Measurements from ENCODE around the gene ZNF142.

The ZNF142 gene

GRCh38 chr2:218659258-218659987 lies at the start of gene ZNF142, which contains the start of gene BCS1L:
TSS of gene ZNF142 (minus strand) at chr2:218659623. CDS start at chr2:218656429, 3,194 bp downstream.
TSS of gene BCS1L (plus strand) at chr2:218659683. CDS start at chr2:218660988, 1,305 bp downstream.
- peak; percentile 82 for DNase-seq (ENCODE audit: low read depth)

- DNase-seq (ENCODE audit: low read depth): no peak
Observed at GRCh38 chr2:218708086-218708485, 48.7 kb upstream of the ZNF142 start.

GRCh38 chr2:218703341-218703740 lies 43.9 kb upstream of the ZNF142 start:
- no peak for DNase-seq (ENCODE audit: low read depth)

DNA sequence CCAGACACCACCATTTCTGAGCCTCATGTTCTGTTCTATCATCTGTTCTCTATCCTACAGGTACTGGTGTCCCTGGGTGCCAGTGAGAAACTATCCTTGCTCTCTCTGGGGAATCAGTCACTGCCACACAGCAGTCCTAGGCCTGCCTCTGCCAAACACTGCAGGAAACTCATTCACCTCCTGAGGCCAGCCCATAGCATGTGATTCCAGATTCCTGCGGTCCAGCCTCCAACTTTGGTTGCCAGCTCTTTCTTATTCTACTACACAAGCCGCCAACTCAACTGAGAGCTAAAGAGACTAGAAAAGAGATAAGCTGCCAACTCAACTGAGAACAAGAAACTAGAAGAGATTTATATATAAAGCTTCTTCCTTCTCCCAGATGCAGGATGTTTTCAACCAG lies 42.4 kb upstream of the ZNF142 start:
- peak; percentile 27 for DNase-seq (ENCODE audit: low read depth)

GRCh38 chr2:218698885-218699284 lies 39.5 kb upstream of the ZNF142 start:
- no peak for DNase-seq (ENCODE audit: low read depth)

GRCh38 chr2:218694405-218695145 lies 35.2 kb upstream of the ZNF142 start:
- DNase-seq (ENCODE audit: low read depth): peak; percentile 52

DNA sequence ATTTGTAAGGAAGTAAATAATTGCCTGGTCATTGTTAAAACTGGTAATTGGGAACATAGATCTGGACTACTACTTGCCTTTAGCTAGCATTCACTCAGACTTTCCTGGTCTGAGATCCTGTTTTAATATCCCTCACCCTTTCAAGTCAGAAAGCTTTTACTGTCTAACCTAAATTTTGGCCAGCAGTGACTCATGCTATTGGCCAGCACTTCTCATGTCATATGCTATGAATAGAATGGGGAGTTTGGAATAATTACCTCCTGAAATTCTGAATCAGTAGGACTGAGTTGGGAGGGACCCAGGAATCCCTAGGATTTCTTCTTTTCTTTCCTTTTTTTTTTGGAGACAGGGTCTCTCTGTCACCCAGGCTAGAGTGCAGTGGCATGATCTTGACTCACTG lies 31.8 kb upstream of the ZNF142 start:
- DNase-seq (ENCODE audit: low read depth): no peak

DNA sequence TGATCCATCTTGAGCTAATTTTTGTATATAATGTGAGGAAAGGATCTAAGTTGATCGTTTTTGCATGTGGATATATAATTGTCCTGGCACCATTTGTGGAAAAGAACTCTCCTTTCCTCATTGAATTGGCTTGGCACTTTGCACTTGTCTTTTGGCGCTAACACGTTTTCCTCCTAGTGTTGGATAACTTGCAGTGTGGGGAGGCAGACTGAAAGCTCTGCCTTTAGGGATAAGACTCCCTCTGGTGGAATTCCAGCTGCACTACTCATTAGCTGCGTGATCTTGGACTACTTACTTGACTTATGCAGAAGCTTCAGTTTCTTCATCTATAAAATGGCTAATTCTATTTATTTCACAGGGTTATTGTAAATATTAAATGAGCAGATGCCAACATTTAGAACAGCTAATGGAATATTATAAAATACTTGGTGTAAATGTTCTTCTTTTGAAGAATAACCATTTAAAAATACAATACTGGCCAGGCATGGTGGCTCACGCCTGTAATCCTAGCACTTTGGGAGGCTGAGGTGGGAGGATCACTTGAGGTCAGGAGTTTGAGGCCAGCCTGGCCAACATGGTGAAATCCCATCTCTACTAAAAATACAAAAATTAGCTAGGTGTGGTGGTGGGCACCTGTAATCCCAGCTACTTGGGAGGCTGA lies 28.1 kb upstream of the ZNF142 start:
- peak; percentile 81 for DNase-seq (ENCODE audit: low read depth)

GRCh38 chr2:218680061-218680460 lies 20.6 kb upstream of the ZNF142 start:
- no peak for DNase-seq (ENCODE audit: low read depth)

- DNase-seq (ENCODE audit: low read depth): no peak
Observed at GRCh38 chr2:218679119-218679518, 19.7 kb upstream of the ZNF142 start.

GRCh38 chr2:218671654-218672566 lies 12.5 kb upstream of the ZNF142 start, which contains the start of the genes RNF25 and STK36:
TSS of gene RNF25 (minus strand) at chr2:218672002. CDS start at chr2:218671970, 32 bp downstream.
TSS of gene STK36 (plus strand) at chr2:218672086. CDS start at chr2:218672830, 744 bp downstream.
- DNase-seq (ENCODE audit: low read depth): peak; percentile 87

DNA sequence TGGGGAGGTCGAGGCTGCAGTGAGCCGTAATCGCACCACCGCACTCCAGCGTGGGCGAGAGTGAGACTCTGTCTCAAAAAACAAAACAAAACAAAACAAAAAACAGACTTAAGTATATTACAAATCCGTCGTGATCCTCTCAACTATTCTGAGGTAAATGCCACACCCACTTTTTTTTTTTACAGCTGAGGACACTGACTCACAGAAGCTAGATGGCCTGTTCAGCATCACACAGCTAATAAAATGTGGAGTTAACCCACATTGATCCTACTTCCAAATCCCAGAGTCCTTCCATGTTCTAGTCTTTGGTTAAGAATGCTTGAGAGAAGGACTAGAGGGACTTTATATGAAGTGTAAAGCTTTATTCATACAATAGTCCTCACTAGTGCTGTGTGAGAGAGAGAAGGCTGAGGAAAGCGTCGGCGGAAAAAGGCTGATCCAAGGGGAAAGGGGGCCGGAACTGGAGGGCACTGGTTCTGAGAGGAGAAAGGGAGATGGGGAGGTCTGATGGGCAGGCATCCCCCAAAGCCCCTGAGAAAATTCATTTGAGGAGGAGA lies 11.8 kb upstream of the ZNF142 start:
- DNase-seq (ENCODE audit: low read depth): peak; percentile 31

GRCh38 chr2:218664653-218665052 lies 5.2 kb upstream of the ZNF142 start:
- no peak for DNase-seq (ENCODE audit: low read depth)

DNA sequence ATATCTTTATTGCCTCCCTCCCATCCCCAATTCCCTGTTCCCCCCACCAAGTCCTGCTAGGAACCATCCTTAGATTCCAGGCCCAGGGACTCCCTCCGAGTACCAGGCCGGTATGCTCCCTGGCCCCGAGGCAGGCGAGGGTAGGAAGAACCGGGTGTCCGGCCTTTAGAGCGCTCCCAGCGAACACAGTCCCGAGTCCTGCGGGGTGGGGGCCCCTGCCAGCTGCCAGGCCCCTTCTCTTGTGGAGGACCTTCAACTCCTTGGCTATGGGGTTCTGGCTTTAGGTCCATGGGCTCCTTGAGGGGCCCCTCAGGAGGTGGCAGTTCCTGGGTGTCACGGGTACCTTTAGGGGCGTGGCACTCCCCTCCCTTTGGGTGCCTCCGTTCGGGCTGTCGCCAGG lies 4.5 kb upstream of the ZNF142 start:
- DNase-seq (ENCODE audit: low read depth): no peak

DNA sequence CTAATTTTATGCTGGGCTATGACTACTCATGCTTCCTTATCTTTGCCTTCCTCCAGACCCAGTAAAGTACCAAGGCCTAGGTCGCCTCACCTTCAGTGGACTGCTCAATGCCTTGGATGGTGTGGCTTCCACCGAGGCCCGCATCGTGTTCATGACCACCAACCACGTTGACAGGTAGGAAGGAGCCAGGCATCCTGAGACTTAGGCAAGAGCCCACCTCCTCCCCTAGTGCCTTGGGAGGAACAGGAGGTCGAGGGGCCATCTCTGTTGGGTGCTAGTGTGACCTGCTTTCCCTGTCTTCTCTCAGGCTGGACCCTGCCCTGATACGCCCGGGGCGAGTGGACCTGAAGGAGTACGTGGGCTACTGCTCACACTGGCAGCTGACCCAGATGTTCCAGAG lies 3.4 kb upstream of the ZNF142 start:
- no peak for DNase-seq (ENCODE audit: low read depth)

GRCh38 chr2:218662377-218662776 lies 3.0 kb upstream of the ZNF142 start:
- no peak for DNase-seq (ENCODE audit: low read depth)

DNA sequence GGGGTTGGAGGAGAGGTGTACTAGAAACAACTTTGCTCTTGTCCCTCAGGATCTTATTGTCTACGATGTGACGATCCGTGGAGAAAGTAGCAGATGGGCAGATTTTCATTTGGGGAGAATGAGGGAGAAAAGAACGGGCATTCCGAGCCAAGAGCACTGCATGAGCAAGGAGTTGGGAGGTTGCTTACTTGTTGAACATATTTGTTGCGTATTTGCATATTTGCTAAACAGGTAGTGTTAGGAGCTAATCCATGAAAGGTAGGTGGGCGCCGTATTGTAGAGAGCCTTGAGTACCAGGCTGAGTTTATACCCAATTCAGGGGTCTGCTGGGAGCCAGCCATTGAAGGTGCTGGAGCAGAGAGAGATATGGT lies 550 bp upstream of the ZNF142 start:
- DNase-seq (ENCODE audit: low read depth): peak; percentile 2

DNA sequence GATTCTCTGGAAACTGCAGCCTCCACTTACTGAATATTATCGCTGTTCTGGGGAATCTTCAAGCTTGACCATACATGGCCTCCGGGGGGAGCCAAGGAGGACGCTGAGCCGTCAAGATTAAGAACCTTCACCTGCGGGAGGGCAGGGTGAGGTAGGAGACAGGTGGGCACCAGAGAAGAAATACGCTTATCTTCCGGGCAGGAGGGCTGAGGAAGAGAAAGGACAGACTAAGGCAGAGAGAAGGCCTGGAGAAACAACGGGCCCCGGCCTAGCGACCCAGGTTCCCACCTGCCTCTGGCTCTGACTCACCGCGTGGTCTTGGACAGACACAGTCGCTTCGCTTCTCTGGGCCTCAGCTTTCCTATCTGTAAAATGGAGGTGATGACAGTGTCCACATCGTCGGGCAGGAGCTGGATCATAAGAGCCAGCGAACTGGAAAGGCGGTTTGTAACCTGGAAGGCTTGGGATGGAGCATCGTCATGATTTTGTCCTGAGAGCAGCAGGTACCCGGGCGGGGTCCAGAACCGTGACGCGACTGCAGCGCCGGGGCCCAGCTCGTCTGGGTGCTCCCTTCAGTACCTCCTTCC lies 659 bp downstream of the ZNF142 start:
- DNase-seq (ENCODE audit: low read depth): peak; percentile 32

DNA sequence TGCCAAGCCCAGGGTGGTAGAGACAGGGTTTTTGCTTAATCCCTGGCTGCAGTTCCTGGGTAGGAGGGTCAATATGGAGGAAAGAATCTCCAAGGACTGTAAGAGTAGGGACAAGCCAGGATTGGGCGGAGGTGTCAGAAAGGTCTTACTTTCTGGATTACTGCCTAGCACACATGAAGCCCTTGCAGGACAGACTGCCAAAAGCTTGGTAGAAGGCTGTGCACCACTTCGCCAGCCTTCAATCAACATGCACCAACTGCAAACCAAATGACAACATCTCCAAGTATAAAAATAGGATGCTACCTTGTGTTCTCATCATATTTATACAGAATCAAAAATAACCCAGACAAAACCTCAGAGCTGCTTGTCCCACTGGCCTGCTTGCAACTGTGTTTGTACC lies 3.7 kb downstream of the ZNF142 start:
- no peak for DNase-seq (ENCODE audit: low read depth)

GRCh38 chr2:218648787-218649100 lies 10.7 kb downstream of the ZNF142 start:
- DNase-seq (ENCODE audit: low read depth): no peak
